ENCODE results near the gene UTS2. TPM values are rescaled to one million over a fixed set of nuclear protein-coding genes. Genes with fewer than 3 reads are reported as not detected.

The UTS2 gene
- total RNA-seq, 1 experiment from 2014 or later, result 0.35 TPM

DNA sequence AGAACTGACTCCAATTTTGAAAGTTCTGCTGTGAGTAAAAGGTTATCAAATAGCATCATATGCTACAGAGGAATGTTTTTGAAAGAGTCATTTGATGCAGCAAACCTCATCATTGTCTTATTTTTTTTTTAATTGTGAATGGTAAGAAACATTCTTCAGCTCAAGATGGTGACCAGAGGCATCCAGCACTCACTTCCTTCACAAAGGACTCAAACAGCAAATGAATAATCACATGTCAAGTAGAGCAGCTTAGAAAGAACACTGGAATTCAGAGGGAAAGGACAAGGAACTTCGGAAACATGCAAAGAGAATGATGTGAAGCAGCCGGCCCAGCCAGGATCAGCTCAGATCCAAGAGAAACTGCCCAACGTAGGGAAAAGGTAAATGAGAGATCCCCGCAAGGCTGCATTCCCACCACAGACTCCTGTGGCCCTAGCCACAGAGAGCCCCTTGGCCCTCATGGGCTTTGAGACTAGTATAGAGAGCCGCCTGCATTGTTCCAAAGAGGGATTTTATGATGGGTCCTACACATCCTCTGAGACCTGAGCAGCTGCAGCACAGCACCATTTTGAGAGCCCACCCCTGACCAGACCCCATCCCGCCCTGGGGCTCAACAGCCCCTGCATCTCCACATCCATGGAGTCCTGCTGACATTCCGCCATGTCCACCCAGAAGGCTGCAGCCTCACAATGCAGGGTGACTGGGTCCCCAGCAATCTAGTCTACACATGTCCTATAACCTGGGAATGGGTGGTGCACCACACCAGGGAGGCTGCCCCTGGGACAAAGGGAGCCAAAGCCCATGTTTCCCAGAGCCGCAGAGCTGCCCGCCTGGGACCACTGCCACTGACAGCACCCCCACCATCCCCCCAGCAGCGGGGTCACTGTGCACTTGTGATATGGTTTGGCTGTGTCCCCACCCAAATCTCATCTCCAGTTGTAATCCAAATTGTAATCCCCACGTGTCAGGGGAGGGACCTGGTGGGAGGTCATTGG, 21.2 kb upstream of the UTS2 start:
- H3K36me3 ChIP-seq (replicated peaks; ENCODE audit: control insufficient read depth, insufficient read depth, low read length), result no peaks in the 10 kb centered on the region
- no peaks in the 10 kb centered on the region for H3K27me3 ChIP-seq (ENCODE audit: control insufficient read depth, insufficient read depth, low read length)
- no peak overlapping the region for H3K4me3 ChIP-seq (ENCODE audit: insufficient read depth, low read depth, low read length)
- no peak for DNase-seq

DNA sequence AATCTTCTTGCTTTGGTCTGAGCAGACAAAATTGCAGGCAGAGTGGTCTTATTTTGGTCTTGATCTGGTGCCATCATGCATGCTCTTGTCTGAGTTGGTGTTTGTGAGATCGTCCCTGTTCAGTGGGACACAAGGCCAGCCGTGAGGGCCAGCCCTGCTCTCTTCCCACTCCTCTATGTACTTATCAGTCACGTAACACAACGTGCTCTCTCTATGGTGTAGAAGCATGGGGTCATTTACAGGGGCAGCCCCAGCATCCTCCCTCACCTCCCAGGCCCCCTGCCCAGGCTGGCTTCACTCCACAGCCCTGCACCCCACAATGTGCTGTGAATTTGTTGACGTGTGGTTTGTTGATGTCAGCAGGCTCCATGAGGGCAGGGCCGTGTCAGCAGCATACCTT, 18.3 kb upstream of the UTS2 start:
- no peaks in the 10 kb centered on the region for H3K27me3 ChIP-seq (ENCODE audit: control insufficient read depth, insufficient read depth, low read length)
- no peak for DNase-seq
- no peaks in the 10 kb centered on the region for H3K36me3 ChIP-seq (replicated peaks; ENCODE audit: control insufficient read depth, insufficient read depth, low read length)
- no peak overlapping the region for H3K4me3 ChIP-seq (ENCODE audit: insufficient read depth, low read depth, low read length)

GRCh38 chr1:7869136-7869920, 16.5 kb upstream of the UTS2 start:
- Histone ChIP-seq H3K27me3 (ENCODE audit: control insufficient read depth, insufficient read depth, low read length) (no peaks in the 10 kb centered on the region), H3K4me3 (ENCODE audit: insufficient read depth, low read depth, low read length) (no peak overlapping the region), H3K36me3 (replicated peaks; ENCODE audit: control insufficient read depth, insufficient read depth, low read length) (no peaks in the 10 kb centered on the region)
- DNase-seq, result no peak

- H3K36me3 ChIP-seq (replicated peaks; ENCODE audit: control insufficient read depth, insufficient read depth, low read length), result no peaks in the 10 kb centered on the region
- H3K4me3 ChIP-seq (ENCODE audit: insufficient read depth, low read depth, low read length), result no peak overlapping the region
- no peaks in the 10 kb centered on the region for H3K27me3 ChIP-seq (ENCODE audit: control insufficient read depth, insufficient read depth, low read length)
- no peak for DNase-seq
Measured at GRCh38 chr1:7868070-7868780, 15.4 kb upstream of the UTS2 start.

GRCh38 chr1:7865978-7866377, 13.1 kb upstream of the UTS2 start:
- H3K27me3 ChIP-seq (ENCODE audit: control insufficient read depth, insufficient read depth, low read length), result no peaks in the 10 kb centered on the region
- H3K4me3 ChIP-seq (ENCODE audit: insufficient read depth, low read depth, low read length), result no peak overlapping the region
- H3K36me3 ChIP-seq (replicated peaks; ENCODE audit: control insufficient read depth, insufficient read depth, low read length), result no peaks in the 10 kb centered on the region
- no peak for DNase-seq

DNA sequence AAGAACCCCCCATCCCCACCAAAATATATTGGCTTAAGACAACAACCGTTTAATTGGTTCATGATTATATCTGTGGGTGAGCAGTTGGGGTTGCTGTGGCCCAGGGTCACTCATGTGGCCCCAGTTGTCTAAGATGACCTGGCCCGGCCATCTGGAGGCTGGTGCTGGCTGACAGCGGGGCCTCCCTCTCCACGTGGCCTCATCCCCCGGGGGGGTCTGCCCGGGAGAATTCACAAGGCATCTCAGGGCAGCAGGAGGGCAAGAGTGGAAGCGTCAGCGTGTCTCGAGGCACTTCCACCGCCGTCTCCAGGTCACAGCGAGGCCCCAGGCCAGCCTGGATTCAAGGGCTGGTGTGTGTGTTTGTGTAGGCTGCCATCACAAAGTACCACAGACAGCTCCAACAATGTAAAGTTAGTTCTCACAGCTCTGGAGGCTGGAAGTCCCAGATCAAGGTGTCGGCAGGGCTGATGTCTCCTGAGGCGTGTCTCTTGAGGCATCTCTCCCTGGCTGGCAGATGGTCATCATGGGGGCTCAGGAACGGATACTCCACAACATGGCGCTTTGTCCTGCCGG, 11.0 kb upstream of the UTS2 start:
- peak; percentile 35 for DNase-seq
- Histone ChIP-seq H3K4me3 (ENCODE audit: insufficient read depth, low read depth, low read length) (no peak overlapping the region), H3K36me3 (replicated peaks; ENCODE audit: control insufficient read depth, insufficient read depth, low read length) (no peaks in the 10 kb centered on the region), H3K27me3 (ENCODE audit: control insufficient read depth, insufficient read depth, low read length) (no peaks in the 10 kb centered on the region)

GRCh38 chr1:7862211-7863060, 9.6 kb upstream of the UTS2 start:
- no peak for DNase-seq
- no peaks in the 10 kb centered on the region for H3K36me3 ChIP-seq (replicated peaks; ENCODE audit: control insufficient read depth, insufficient read depth, low read length)
- no peaks in the 10 kb centered on the region for H3K27me3 ChIP-seq (ENCODE audit: control insufficient read depth, insufficient read depth, low read length)
- no peak overlapping the region for H3K4me3 ChIP-seq (ENCODE audit: insufficient read depth, low read depth, low read length)

- Histone ChIP-seq H3K36me3 (replicated peaks; ENCODE audit: control insufficient read depth, insufficient read depth, low read length) (no peaks in the 10 kb centered on the region), H3K27me3 (ENCODE audit: control insufficient read depth, insufficient read depth, low read length) (no peaks in the 10 kb centered on the region; the same call in 1 of the 2 replicates), H3K4me3 (ENCODE audit: insufficient read depth, low read depth, low read length) (no peak overlapping the region)
- DNase-seq, result no peak
Measured at GRCh38 chr1:7861452-7861851, 8.6 kb upstream of the UTS2 start.

GRCh38 chr1:7860130-7860529, 7.3 kb upstream of the UTS2 start:
- Histone ChIP-seq H3K27me3 (ENCODE audit: control insufficient read depth, insufficient read depth, low read length) (no peaks in the 10 kb centered on the region; the same call in 1 of the 2 replicates), H3K4me3 (ENCODE audit: insufficient read depth, low read depth, low read length) (no peak overlapping the region), H3K36me3 (replicated peaks; ENCODE audit: control insufficient read depth, insufficient read depth, low read length) (no peaks in the 10 kb centered on the region)
- DNase-seq, result no peak

DNA sequence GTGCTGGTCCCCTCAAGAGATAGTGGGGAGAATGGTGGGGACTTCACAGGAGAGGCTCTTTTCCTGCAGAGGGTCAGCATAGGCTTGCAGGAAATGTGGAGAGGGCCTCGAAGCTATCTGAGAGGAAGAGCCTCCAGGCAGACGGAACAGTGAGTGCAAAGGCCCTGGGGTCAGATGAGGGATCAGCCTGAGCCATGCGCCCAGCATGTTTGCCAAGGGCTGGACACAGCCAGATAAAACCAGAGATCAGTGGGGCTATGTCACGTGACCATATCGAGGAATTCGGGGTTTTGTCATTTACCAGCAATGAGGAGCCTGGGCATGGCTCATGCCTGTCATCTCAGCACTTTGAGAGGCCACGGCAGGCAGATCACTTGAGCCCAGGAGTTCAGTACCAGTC, 6.5 kb upstream of the UTS2 start:
- Histone ChIP-seq H3K4me3 (ENCODE audit: insufficient read depth, low read depth, low read length) (no peak overlapping the region), H3K27me3 (ENCODE audit: control insufficient read depth, insufficient read depth, low read length) (no peaks in the 10 kb centered on the region; the same call in 1 of the 2 replicates), H3K36me3 (replicated peaks; ENCODE audit: control insufficient read depth, insufficient read depth, low read length) (no peaks in the 10 kb centered on the region)
- no peak for DNase-seq

DNA sequence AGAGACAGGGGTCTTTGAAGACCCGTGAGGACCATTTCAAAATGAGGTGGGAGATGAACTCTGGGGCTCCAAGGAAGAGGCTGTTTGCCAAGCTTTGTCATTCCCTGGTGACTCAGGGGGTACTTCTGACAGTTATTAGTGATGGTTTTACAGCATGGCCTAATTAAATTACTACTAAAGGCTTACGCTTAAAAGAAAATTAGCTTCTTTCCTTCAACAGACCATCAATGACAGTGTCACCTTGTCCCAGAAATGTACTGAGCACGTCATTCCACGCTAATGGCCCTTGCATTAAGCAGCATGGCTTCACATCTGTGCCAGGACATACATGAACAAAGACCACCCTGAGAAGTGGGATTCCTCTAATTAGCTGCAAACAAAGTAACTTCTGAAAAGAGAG, 5.1 kb upstream of the UTS2 start:
- no peaks in the 10 kb centered on the region; the same call in 1 of the 2 replicates for H3K27me3 ChIP-seq (ENCODE audit: control insufficient read depth, insufficient read depth, low read length)
- no peak overlapping the region for H3K4me3 ChIP-seq (ENCODE audit: insufficient read depth, low read depth, low read length)
- DNase-seq, result no peak
- no peaks in the 10 kb centered on the region for H3K36me3 ChIP-seq (replicated peaks; ENCODE audit: control insufficient read depth, insufficient read depth, low read length)

- DNase-seq, result no peak
- Histone ChIP-seq H3K36me3 (replicated peaks; ENCODE audit: control insufficient read depth, insufficient read depth, low read length) (no peaks in the 10 kb centered on the region), H3K27me3 (ENCODE audit: control insufficient read depth, insufficient read depth, low read length) (no peaks in the 10 kb centered on the region; the same call in 1 of the 2 replicates), H3K4me3 (ENCODE audit: insufficient read depth, low read depth, low read length) (no peak overlapping the region)
Measured at GRCh38 chr1:7857000-7857399, 4.1 kb upstream of the UTS2 start.

GRCh38 chr1:7856345-7856744, 3.5 kb upstream of the UTS2 start:
- H3K27me3 ChIP-seq (ENCODE audit: control insufficient read depth, insufficient read depth, low read length), result no peaks in the 10 kb centered on the region; the same call in 1 of the 2 replicates
- H3K4me3 ChIP-seq (ENCODE audit: insufficient read depth, low read depth, low read length), result no peak overlapping the region
- DNase-seq, result peak; percentile 47
- H3K36me3 ChIP-seq (replicated peaks; ENCODE audit: control insufficient read depth, insufficient read depth, low read length), result no peaks in the 10 kb centered on the region
